Forelimb muscle (tissue), 1 donor: ENCODE data around the gene ANKRD1. TPM values are rescaled to one million over a fixed set of nuclear protein-coding genes. Genes with fewer than 3 reads are reported as not detected.

Source experiments
- polyA plus RNA-seq: library from polyadenylated mRNA; unstranded; fragments of 120-200 nt; gene quantifications from one replicate; pipeline ENCODE4 v1.2.1, GENCODE V29; 2013; ENCODE audit not compliant: insufficient read length

ANKRD1 gene
- polyA plus RNA-seq, 1 donor, result 143 TPM

Other genes starting within 250 kb of the ANKRD1 start
- 0.18 TPM for gene HTR7, start 63.0 kb downstream of the ANKRD1 start, polyA plus RNA-seq
- 29.4 TPM for gene RPP30, start 49.1 kb downstream of the ANKRD1 start, polyA plus RNA-seq